Activated CD8-positive, alpha-beta memory T cell treated with anti-CD3 and anti-CD28 coated beads, Interleukin-2, amount 10 ng/mL, durations not matched to agents 7 days and 5 days (primary cell): ENCODE measurements around the gene SLC35F3. TPM values are rescaled to one million over a fixed set of nuclear protein-coding genes. Genes with fewer than 3 reads are reported as not detected.
A peak's percentile ranks its signal among the peaks of the same experiment; 100 is the strongest.

Experiments used
- ATAC-seq: fragments of 150-1000 bp; cut with Tn5 transposase; one replicate; pipeline ENCODE4 v1.10.0; 2021; ENCODE audit warnings: moderate library complexity
- CTCF ChIA-PET: fragments of 350-600 bp; sonication (Branson Sonifier 250); formaldehyde crosslinking; loops from one replicate; lab custom pipeline; 2021; ENCODE audit warnings: antibody characterized with exemption; lab: Charles Lee
- DNase-seq: peaks from one replicate; pipeline ENCODE4 v3.0.0-alpha.2; 2020
- H3K27ac Mint-ChIP-seq: one replicate; pipeline ENCODE4 v1.8.0; 2021; ENCODE audit warnings: mild to moderate bottlenecking, mixed read lengths
- H3K27me3 Mint-ChIP-seq: one replicate; pipeline ENCODE4 v1.8.0; 2021; ENCODE audit warnings: mixed read lengths
- H3K36me3 Mint-ChIP-seq: one replicate; pipeline ENCODE4 v1.8.0; 2021; ENCODE audit warnings: mild to moderate bottlenecking, mixed read lengths
- H3K4me1 Mint-ChIP-seq: one replicate; pipeline ENCODE4 v1.8.0; 2021; ENCODE audit warnings: mixed read lengths
- H3K4me3 Mint-ChIP-seq: one replicate; pipeline ENCODE4 v1.8.0; 2021; ENCODE audit warnings: mild to moderate bottlenecking, moderate library complexity, mixed read lengths
- H3K9me3 Mint-ChIP-seq: one replicate; pipeline ENCODE4 v1.8.0; 2022; ENCODE audit warnings: low read depth, mixed read lengths
- total RNA-seq, 2 experiments: library from RNA; stranded (reverse); gene quantifications; one replicate each; pipeline ENCODE4 v1.2.3, GENCODE V29; 2021

The SLC35F3 gene
- total RNA-seq, result 10 to 100 TPM; 13.8 to 16.8 TPM

- ATAC-seq, result peak; percentile 33
- CTCF ChIA-PET, result no interaction called here
- Mint-ChIP-seq H3K4me1 (peaks cover 3% of the 10 kb centered on the region), H3K9me3 (peaks cover 4% of the 10 kb centered on the region), H3K27me3 (peaks cover 62% of the 10 kb centered on the region), H3K27ac (no peak within 1 kb of the TSS), H3K4me3 (peak within 1 kb of the TSS; percentile 27), H3K36me3 (peaks cover 7% of the 10 kb centered on the region)
- DNase-seq, result no peak
Observed at GRCh38 chr1:233904633-233905415, at the start of gene SLC35F3. Gene SLC35F3, plus strand, starts transcription at chr1:233904676.

DNA sequence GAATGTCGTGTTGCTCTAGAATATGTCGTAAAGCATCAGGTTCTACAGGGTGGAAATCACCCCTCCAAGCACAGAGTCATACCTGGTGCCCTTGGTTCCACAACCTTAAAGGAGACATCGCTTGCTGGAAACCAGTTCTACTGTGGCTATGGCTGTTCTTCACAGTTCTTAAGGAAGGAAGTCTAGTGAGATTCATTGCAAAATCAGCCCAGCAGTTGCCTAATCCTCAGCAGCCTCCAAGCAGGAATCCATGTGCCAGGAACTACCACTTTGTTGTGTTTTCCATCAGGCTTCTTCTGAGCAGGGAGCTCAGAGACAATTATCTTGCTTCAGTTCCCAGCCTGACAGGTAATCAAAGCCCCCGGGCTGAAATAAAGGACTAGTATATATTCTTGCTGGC is 45.0 kb upstream of the SLC35F3 start:
- DNase-seq, result no peak
- Mint-ChIP-seq H3K36me3 (no peaks in the 10 kb centered on the region), H3K9me3 (no peaks in the 10 kb centered on the region), H3K4me3 (no peak overlapping the region), H3K4me1 (no peaks in the 10 kb centered on the region), H3K27ac (no peak overlapping the region), H3K27me3 (no peaks in the 10 kb centered on the region)
- CTCF ChIA-PET, result no interaction called here
- ATAC-seq, result no peak

- H3K4me3 Mint-ChIP-seq, result no peak overlapping the region
- ATAC-seq (no peak), DNase-seq (no peak)
- no peak overlapping the region for H3K27ac Mint-ChIP-seq
- CTCF ChIA-PET, result interaction anchor here (1.0 kb wide), 1 partner anchor 71 kb away, joined by 3 read pairs; no protein-coding TSS in a partner anchor
- H3K9me3 Mint-ChIP-seq, result peaks cover 10% of the 10 kb centered on the region
- H3K4me1 Mint-ChIP-seq, result no peaks in the 10 kb centered on the region
- H3K27me3 Mint-ChIP-seq, result no peaks in the 10 kb centered on the region
- H3K36me3 Mint-ChIP-seq, result no peaks in the 10 kb centered on the region
Observed at GRCh38 chr1:233863901-233864545, 40.5 kb upstream of the SLC35F3 start.

GRCh38 chr1:233864578-233864977 is 39.9 kb upstream of the SLC35F3 start:
- no peaks in the 10 kb centered on the region for H3K4me1 Mint-ChIP-seq
- H3K9me3 Mint-ChIP-seq, result peaks cover 10% of the 10 kb centered on the region
- no peak for ATAC-seq
- CTCF ChIA-PET, result no interaction called here
- H3K4me3 Mint-ChIP-seq, result no peak overlapping the region
- no peak for DNase-seq
- no peaks in the 10 kb centered on the region for H3K36me3 Mint-ChIP-seq
- H3K27ac Mint-ChIP-seq, result no peak overlapping the region
- H3K27me3 Mint-ChIP-seq, result no peaks in the 10 kb centered on the region

- no peaks in the 10 kb centered on the region for H3K4me1 Mint-ChIP-seq
- H3K27me3 Mint-ChIP-seq, result no peaks in the 10 kb centered on the region
- no peak overlapping the region for H3K27ac Mint-ChIP-seq
- ATAC-seq, result no peak
- no peaks in the 10 kb centered on the region for H3K36me3 Mint-ChIP-seq
- H3K4me3 Mint-ChIP-seq, result no peak overlapping the region
- CTCF ChIA-PET, result no interaction called here
- no peak for DNase-seq
- peaks cover 10% of the 10 kb centered on the region for H3K9me3 Mint-ChIP-seq
Observed at GRCh38 chr1:233865216-233865615, 39.3 kb upstream of the SLC35F3 start.

- Mint-ChIP-seq H3K4me3 (no peak overlapping the region), H3K36me3 (no peaks in the 10 kb centered on the region), H3K27me3 (no peaks in the 10 kb centered on the region), H3K4me1 (no peaks in the 10 kb centered on the region), H3K27ac (no peak overlapping the region), H3K9me3 (peaks cover 10% of the 10 kb centered on the region)
- CTCF ChIA-PET, result no interaction called here
- DNase-seq, result no peak
- ATAC-seq, result no peak
Observed at GRCh38 chr1:233865902-233866301, 38.6 kb upstream of the SLC35F3 start.

DNA sequence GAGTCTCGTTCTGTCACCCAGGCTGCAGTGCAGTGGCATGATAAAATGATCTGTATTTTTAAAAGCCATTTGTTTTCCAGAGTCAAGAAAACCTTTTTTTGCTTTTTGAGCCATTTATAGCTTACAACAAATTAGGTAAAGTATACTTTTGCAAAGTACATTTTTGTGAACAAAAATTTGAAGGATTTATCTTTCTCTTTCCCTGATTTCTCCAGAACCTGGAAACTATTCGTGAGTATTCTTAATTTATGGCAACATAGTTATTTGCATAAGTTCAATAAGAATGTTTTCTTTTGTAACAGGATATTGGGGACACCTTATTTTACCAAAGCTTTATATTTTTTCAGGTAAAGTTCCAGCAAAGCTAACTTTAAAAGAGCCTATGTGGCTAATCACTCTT is 37.4 kb upstream of the SLC35F3 start:
- Mint-ChIP-seq H3K27me3 (no peaks in the 10 kb centered on the region), H3K9me3 (peaks cover 10% of the 10 kb centered on the region), H3K4me3 (no peak overlapping the region), H3K27ac (no peak overlapping the region), H3K4me1 (no peaks in the 10 kb centered on the region), H3K36me3 (no peaks in the 10 kb centered on the region)
- CTCF ChIA-PET, result no interaction called here
- ATAC-seq, result no peak
- no peak for DNase-seq

GRCh38 chr1:233868461-233868860 is 36.0 kb upstream of the SLC35F3 start:
- DNase-seq (no peak), ATAC-seq (no peak)
- H3K4me1 Mint-ChIP-seq, result no peaks in the 10 kb centered on the region
- no peaks in the 10 kb centered on the region for H3K36me3 Mint-ChIP-seq
- H3K27ac Mint-ChIP-seq, result no peak overlapping the region
- H3K9me3 Mint-ChIP-seq, result peaks cover 10% of the 10 kb centered on the region
- CTCF ChIA-PET, result no interaction called here
- no peak overlapping the region for H3K4me3 Mint-ChIP-seq
- H3K27me3 Mint-ChIP-seq, result no peaks in the 10 kb centered on the region

DNA sequence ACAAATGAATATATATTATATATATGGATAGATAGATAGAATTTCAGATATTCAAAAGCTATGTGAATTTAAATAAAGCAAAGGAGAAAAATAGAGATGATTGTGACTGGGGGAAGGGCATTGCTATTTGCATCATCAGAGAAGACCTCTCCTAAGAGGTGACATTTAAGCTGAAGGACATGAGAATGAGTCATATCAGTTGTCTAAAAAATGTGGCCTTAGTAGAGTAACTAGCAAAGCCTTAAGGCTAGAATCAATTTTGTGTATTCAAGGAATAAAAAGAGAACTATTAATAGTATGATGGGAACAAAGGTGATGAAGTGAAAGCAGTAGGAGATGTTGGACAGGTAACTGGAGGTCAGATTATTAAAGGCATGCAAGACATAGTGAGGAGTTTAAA is 34.8 kb upstream of the SLC35F3 start:
- CTCF ChIA-PET, result no interaction called here
- no peak overlapping the region for H3K4me3 Mint-ChIP-seq
- H3K27ac Mint-ChIP-seq, result no peak overlapping the region
- ATAC-seq, result no peak
- no peaks in the 10 kb centered on the region for H3K4me1 Mint-ChIP-seq
- H3K9me3 Mint-ChIP-seq, result peaks cover 10% of the 10 kb centered on the region
- H3K36me3 Mint-ChIP-seq, result no peaks in the 10 kb centered on the region
- DNase-seq, result no peak
- H3K27me3 Mint-ChIP-seq, result no peaks in the 10 kb centered on the region

GRCh38 chr1:233873666-233874065 is 30.8 kb upstream of the SLC35F3 start:
- Mint-ChIP-seq H3K9me3 (no peaks in the 10 kb centered on the region), H3K36me3 (no peaks in the 10 kb centered on the region), H3K27ac (no peak overlapping the region), H3K4me3 (no peak overlapping the region), H3K27me3 (no peaks in the 10 kb centered on the region), H3K4me1 (no peaks in the 10 kb centered on the region)
- DNase-seq, result no peak
- ATAC-seq, result no peak
- CTCF ChIA-PET, result no interaction called here

- Mint-ChIP-seq H3K9me3 (peaks cover 2% of the 10 kb centered on the region), H3K4me1 (no peaks in the 10 kb centered on the region)
Observed at GRCh38 chr1:233879841-233880240, 24.6 kb upstream of the SLC35F3 start.

DNA sequence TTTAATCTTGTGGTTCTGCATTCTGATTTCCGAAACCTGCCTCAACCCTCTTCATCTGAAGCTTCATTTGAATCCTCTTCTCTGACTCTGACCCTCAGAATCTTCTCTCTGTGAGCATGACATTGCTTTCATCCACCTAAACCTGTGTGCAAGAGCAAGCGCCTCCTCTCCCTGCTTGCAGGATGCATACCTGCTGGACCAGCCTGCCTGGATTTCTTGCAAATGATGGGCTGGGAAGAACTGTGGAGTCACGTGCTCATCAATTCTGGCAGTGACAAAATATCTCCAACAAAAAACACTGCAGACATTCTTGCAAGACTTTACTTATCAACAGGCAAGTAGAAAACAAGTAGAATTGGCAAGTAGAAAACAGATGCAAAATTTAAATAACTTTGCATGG is 20.8 kb upstream of the SLC35F3 start:
- no peaks in the 10 kb centered on the region for H3K36me3 Mint-ChIP-seq
- CTCF ChIA-PET, result no interaction called here
- H3K4me3 Mint-ChIP-seq, result no peak overlapping the region
- ATAC-seq (no peak), DNase-seq (no peak)
- H3K4me1 Mint-ChIP-seq, result no peaks in the 10 kb centered on the region
- H3K27ac Mint-ChIP-seq, result no peak overlapping the region
- H3K27me3 Mint-ChIP-seq, result no peaks in the 10 kb centered on the region
- peaks cover 2% of the 10 kb centered on the region for H3K9me3 Mint-ChIP-seq

More at GRCh38 chr1:233879841-233880240, 24.6 kb upstream of the SLC35F3 start:
- DNase-seq (no peak), ATAC-seq (no peak)
- CTCF ChIA-PET, result no interaction called here
- H3K27me3 Mint-ChIP-seq, result no peaks in the 10 kb centered on the region
- H3K27ac Mint-ChIP-seq, result no peak overlapping the region
- no peak overlapping the region for H3K4me3 Mint-ChIP-seq
- no peaks in the 10 kb centered on the region for H3K36me3 Mint-ChIP-seq

- Mint-ChIP-seq H3K27me3 (no peaks in the 10 kb centered on the region), H3K9me3 (peaks cover 6% of the 10 kb centered on the region), H3K4me3 (no peak overlapping the region), H3K27ac (no peak overlapping the region), H3K36me3 (no peaks in the 10 kb centered on the region), H3K4me1 (no peaks in the 10 kb centered on the region)
- CTCF ChIA-PET, result no interaction called here
- ATAC-seq (no peak), DNase-seq (no peak)
Observed at GRCh38 chr1:233884461-233885151, 19.9 kb upstream of the SLC35F3 start.
